MM.1S (cell line): Measurements from ENCODE around the gene ULBP1.
"Not testable (repeated sequence)": the region's sequence is repeated elsewhere in the genome, so short reads cannot be mapped to it uniquely, and the experiment has no call there.

Source experiments
- CTCF ChIP-seq: fragments of 300-600 bp; sonication (generic); IDR thresholded peaks from 2 replicates; pipeline ENCODE4 v1.5.1; 2016; ENCODE audit warnings: antibody characterized with exemption, low read length, mixed read lengths
- EZH2 ChIP-seq: fragments of 300-600 bp; sonication (generic); optimal IDR thresholded peaks from 2 replicates; pipeline ENCODE3; 2017; ENCODE audit warnings: low read depth, mild to moderate bottlenecking, antibody characterized with exemption, low read length, mixed read lengths

- TF ChIP-seq CTCF, EZH2: not testable (repeated sequence)
Measured at GRCh38 chr6:149991472-149991795, 27.7 kb downstream of the ULBP1 start.
